Liver (tissue), 9 donors: ENCODE measurements around the gene MSGN1. TPM values are rescaled to one million over a fixed set of nuclear protein-coding genes. Genes with fewer than 3 reads are reported as not detected.

Experiments used
- DNase-seq: peaks from one replicate; pipeline ENCODE4 v3.0.0-alpha.2; 2017; ENCODE audit warnings: low spot score
- H3K27ac ChIP-seq, 2 donors: one replicate each; pipeline ENCODE4 v1.7.0; 2013; ENCODE audit warnings: inconsistent platforms in 2 of 2, low read length in 2 of 2, control low read depth in 1 of 2, low read depth in 1 of 2, mild to moderate bottlenecking in 1 of 2
- H3K27me3 ChIP-seq, 4 donors: one replicate each; pipeline versions ENCODE4 v1.6.1 to v1.7.0; 2013; ENCODE audit warnings: low read length in 3 of 4, inconsistent platforms in 1 of 4, mild to moderate bottlenecking in 1 of 4, moderate library complexity in 1 of 4; ENCODE audit not compliant: control insufficient read depth in 4 of 4, insufficient read depth in 4 of 4
- H3K36me3 ChIP-seq, 4 donors: one replicate each; pipeline versions ENCODE4 v1.6.1 to v1.7.0; 2013; ENCODE audit warnings: low read length in 3 of 4, mild to moderate bottlenecking in 3 of 4, low read depth in 1 of 4, moderate library complexity in 1 of 4; ENCODE audit not compliant: control insufficient read depth in 4 of 4, insufficient read depth in 3 of 4
- H3K4me1 ChIP-seq, 4 donors: one replicate each; pipeline versions ENCODE4 v1.6.1 to v1.7.0; 2013; ENCODE audit warnings: low read length in 3 of 4, mild to moderate bottlenecking in 3 of 4, moderate library complexity in 1 of 4; ENCODE audit not compliant: control insufficient read depth in 4 of 4, insufficient read depth in 4 of 4
- H3K4me3 ChIP-seq, 3 donors: one replicate each; pipeline versions ENCODE4 v1.6.1 to v1.7.0; 2013; ENCODE audit warnings: low read length in 3 of 3, control low read depth in 1 of 3, low read depth in 1 of 3, mild to moderate bottlenecking in 1 of 3
- H3K9ac ChIP-seq, 2 donors: one replicate each; pipeline ENCODE4 v1.7.0; 2013; ENCODE audit warnings: low read length in 2 of 2, mild to moderate bottlenecking in 2 of 2, moderate library complexity in 2 of 2, control low read depth in 1 of 2, low read depth in 1 of 2
- H3K9me3 ChIP-seq, 4 donors: one replicate each; pipeline versions ENCODE4 v1.6.1 to v1.7.0; 2013; ENCODE audit warnings: low read length in 3 of 4; ENCODE audit not compliant: control insufficient read depth in 4 of 4
- ATF3 ChIP-seq: IDR thresholded peaks from 2 replicates; pipeline ENCODE4 v1.6.1; 2016; ENCODE audit warnings: antibody characterized with exemption
- EGR1 ChIP-seq, 2 donors: IDR thresholded peaks; 2 replicates each; pipeline ENCODE4 v1.6.1; 2016 to 2018; ENCODE audit warnings: antibody characterized with exemption in 2 of 2, low read depth in 2 of 2
- FOXA1 ChIP-seq: IDR thresholded peaks from 2 replicates; pipeline ENCODE4 v1.6.1; 2016; ENCODE audit warnings: antibody characterized with exemption
- FOXA2 ChIP-seq: IDR thresholded peaks from 2 replicates; pipeline ENCODE4 v1.6.1; 2016; ENCODE audit warnings: antibody characterized with exemption
- GABPA ChIP-seq, 2 donors: IDR thresholded peaks in 1 of 2; conservative IDR thresholded peaks in 1 of 2; 2 replicates each; pipeline ENCODE4 v1.6.1; 2016; ENCODE audit warnings: antibody characterized with exemption in 2 of 2, mild to moderate bottlenecking in 1 of 2, moderate library complexity in 1 of 2
- HNF4A ChIP-seq, 2 donors: conservative IDR thresholded peaks; 2 replicates each; pipeline ENCODE4 v1.6.1; 2016; ENCODE audit warnings: antibody characterized with exemption in 2 of 2, mild to moderate bottlenecking in 2 of 2
- HNF4G ChIP-seq: IDR thresholded peaks from 2 replicates; pipeline ENCODE4 v1.6.1; 2016; ENCODE audit warnings: antibody characterized with exemption
- JUND ChIP-seq, 2 donors: IDR thresholded peaks; 2 replicates each; pipeline ENCODE4 v1.6.1; 2016; ENCODE audit warnings: antibody characterized with exemption in 2 of 2
- MAX ChIP-seq: IDR thresholded peaks from 2 replicates; pipeline ENCODE4 v1.6.1; 2016; ENCODE audit warnings: antibody characterized with exemption
- RAD21 ChIP-seq, 2 donors: IDR thresholded peaks; 2 replicates each; pipeline ENCODE4 v1.6.1; 2016; ENCODE audit warnings: antibody characterized with exemption in 2 of 2, mild to moderate bottlenecking in 2 of 2
- RXRA ChIP-seq, 2 donors: IDR thresholded peaks; 2 replicates each; pipeline ENCODE4 v1.6.1; 2017 to 2018; ENCODE audit warnings: antibody characterized with exemption in 2 of 2, mild to moderate bottlenecking in 1 of 2
- SP1 ChIP-seq: IDR thresholded peaks from 2 replicates; pipeline ENCODE4 v1.6.1; 2018; ENCODE audit warnings: antibody characterized with exemption, mild to moderate bottlenecking
- TAF1 ChIP-seq: conservative IDR thresholded peaks from 2 replicates; pipeline ENCODE4 v1.6.1; 2016; ENCODE audit warnings: antibody characterized with exemption, mild to moderate bottlenecking
- YY1 ChIP-seq: IDR thresholded peaks from 2 replicates; pipeline ENCODE4 v1.6.1; 2016; ENCODE audit warnings: antibody characterized with exemption, mild to moderate bottlenecking
- WGBS: extraction: QIAGEN DNeasy Blood & Tissue Kit; methylation state at CpG from one replicate; pipeline ENCODE4 v1.1.7; 2013; 5-methylcytosine and 5-hydroxymethylcytosine counted together
- polyA plus RNA-seq, 2 donors: library from polyadenylated mRNA; stranded (reverse) in 1 of 2; unstranded in 1 of 2; fragments of 200-250 nt in 1 of 2; fragments of >200 nt in 1 of 2; fragmentation: Nextera tagmentation in 1 of 2; extraction: Ambion mirVana in 1 of 2; gene quantifications; one replicate each; pipeline versions ENCODE4 v1.2.1 to v1.2.3, GENCODE V29; 2013 to 2015
- total RNA-seq, 2 donors: library from RNA; depleted of rRNA; stranded (reverse); fragments of >200 nt; gene quantifications; one replicate each; pipeline ENCODE4 v1.2.3, GENCODE V29; 2014
- TF ChIP-seq, protein P1 (sequence below): fragments of 150-350 bp; IDR thresholded peaks from 2 replicates; pipeline ENCODE4 v1.5.1; 2017; ENCODE audit warnings: improper control_type of control experiment, low read depth, low read length; ENCODE audit not compliant: missing input control
- TF ChIP-seq, protein P2 (sequence below): IDR thresholded peaks from 2 replicates; pipeline ENCODE4 v1.6.1; 2016; ENCODE audit warnings: antibody characterized with exemption, mild to moderate bottlenecking
- TF ChIP-seq, protein P3 (sequence below): IDR thresholded peaks from 2 replicates; pipeline ENCODE4 v1.6.1; 2016; ENCODE audit warnings: antibody characterized with exemption
- donor health status: healthy.
- donor health status: healthy.
- donor health status: healthy.
- donor health status: healthy.
- donor health status: healthy.

Gene MSGN1
- total and polyA plus RNA-seq, 4 donors, result not detected

- Histone ChIP-seq H3K36me3 (no peaks in the 10 kb centered on the region), H3K4me3 (no peak overlapping the region), H3K9me3 (no peaks in the 10 kb centered on the region), H3K9ac (no peak overlapping the region), H3K27ac (no peak overlapping the region), H3K4me1 (no peaks in the 10 kb centered on the region), H3K27me3 (peaks cover 0 to 3% (median 0%) of the 10 kb centered on the region in 4 donors)
- DNase-seq, result no peak
- no peak for TF ChIP-seq EGR1 (IDR thresholded peaks at IDR 0.05; ENCODE audit: low read depth in 2 of 2)
- TF ChIP-seq, protein P1, sequence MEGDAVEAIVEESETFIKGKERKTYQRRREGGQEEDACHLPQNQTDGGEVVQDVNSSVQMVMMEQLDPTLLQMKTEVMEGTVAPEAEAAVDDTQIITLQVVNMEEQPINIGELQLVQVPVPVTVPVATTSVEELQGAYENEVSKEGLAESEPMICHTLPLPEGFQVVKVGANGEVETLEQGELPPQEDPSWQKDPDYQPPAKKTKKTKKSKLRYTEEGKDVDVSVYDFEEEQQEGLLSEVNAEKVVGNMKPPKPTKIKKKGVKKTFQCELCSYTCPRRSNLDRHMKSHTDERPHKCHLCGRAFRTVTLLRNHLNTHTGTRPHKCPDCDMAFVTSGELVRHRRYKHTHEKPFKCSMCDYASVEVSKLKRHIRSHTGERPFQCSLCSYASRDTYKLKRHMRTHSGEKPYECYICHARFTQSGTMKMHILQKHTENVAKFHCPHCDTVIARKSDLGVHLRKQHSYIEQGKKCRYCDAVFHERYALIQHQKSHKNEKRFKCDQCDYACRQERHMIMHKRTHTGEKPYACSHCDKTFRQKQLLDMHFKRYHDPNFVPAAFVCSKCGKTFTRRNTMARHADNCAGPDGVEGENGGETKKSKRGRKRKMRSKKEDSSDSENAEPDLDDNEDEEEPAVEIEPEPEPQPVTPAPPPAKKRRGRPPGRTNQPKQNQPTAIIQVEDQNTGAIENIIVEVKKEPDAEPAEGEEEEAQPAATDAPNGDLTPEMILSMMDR, result no peak
- TF ChIP-seq JUND (IDR thresholded peaks at IDR 0.05), result no peak
- WGBS, result 76% methylated on average over 2 of the region's 2 CpGs
Measured at GRCh38 chr2:17843457-17843856, 27.2 kb downstream of the MSGN1 start.

- Histone ChIP-seq H3K27me3 (no peaks in the 10 kb centered on the region), H3K4me3 (no peak overlapping the region), H3K9me3 (no peaks in the 10 kb centered on the region), H3K9ac (no peak overlapping the region), H3K27ac (no peak overlapping the region), H3K4me1 (no peaks in the 10 kb centered on the region), H3K36me3 (no peaks in the 10 kb centered on the region)
- TF ChIP-seq GABPA (IDR thresholded peaks at IDR 0.05 in 1 of 2, conservative IDR thresholded peaks at IDR 0.05 in 1 of 2) (no peak), RXRA (IDR thresholded peaks at IDR 0.05) (no peak), HNF4A (conservative IDR thresholded peaks at IDR 0.05) (no peak), RAD21 (IDR thresholded peaks at IDR 0.05) (no peak), JUND (IDR thresholded peaks at IDR 0.05) (no peak), EGR1 (IDR thresholded peaks at IDR 0.05; ENCODE audit: low read depth in 2 of 2) (no peak), YY1 (no peak), HNF4G (no peak)
- TF ChIP-seq, protein P2, sequence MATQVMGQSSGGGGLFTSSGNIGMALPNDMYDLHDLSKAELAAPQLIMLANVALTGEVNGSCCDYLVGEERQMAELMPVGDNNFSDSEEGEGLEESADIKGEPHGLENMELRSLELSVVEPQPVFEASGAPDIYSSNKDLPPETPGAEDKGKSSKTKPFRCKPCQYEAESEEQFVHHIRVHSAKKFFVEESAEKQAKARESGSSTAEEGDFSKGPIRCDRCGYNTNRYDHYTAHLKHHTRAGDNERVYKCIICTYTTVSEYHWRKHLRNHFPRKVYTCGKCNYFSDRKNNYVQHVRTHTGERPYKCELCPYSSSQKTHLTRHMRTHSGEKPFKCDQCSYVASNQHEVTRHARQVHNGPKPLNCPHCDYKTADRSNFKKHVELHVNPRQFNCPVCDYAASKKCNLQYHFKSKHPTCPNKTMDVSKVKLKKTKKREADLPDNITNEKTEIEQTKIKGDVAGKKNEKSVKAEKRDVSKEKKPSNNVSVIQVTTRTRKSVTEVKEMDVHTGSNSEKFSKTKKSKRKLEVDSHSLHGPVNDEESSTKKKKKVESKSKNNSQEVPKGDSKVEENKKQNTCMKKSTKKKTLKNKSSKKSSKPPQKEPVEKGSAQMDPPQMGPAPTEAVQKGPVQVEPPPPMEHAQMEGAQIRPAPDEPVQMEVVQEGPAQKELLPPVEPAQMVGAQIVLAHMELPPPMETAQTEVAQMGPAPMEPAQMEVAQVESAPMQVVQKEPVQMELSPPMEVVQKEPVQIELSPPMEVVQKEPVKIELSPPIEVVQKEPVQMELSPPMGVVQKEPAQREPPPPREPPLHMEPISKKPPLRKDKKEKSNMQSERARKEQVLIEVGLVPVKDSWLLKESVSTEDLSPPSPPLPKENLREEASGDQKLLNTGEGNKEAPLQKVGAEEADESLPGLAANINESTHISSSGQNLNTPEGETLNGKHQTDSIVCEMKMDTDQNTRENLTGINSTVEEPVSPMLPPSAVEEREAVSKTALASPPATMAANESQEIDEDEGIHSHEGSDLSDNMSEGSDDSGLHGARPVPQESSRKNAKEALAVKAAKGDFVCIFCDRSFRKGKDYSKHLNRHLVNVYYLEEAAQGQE, result no peak
- 89% methylated on average over 7 of the region's 7 CpGs for WGBS
- no peak for DNase-seq
Measured at GRCh38 chr2:17845806-17846205, 29.5 kb downstream of the MSGN1 start.

DNA sequence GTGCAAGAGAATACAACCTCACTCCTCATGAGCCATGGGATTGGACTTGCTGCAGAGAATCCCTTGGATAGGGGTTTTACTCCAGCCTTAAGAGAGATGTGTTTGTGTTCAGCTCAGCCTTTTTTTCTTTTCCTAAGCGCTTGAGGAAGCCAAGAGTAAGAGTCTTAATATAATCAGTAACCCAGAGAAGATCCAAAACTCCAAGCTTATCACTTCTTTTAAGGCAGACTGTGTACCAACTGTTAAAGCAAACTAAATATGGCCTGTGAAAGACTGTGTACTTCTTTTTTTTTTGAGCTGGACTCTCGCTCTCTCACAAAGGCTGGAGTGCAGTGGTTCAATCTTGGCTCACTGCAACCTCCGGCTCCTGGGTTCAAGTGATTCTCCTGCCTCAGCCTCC, 30.4 kb downstream of the MSGN1 start:
- H3K27me3 ChIP-seq, result no peaks in the 10 kb centered on the region
- DNase-seq, result no peak
- no peak overlapping the region for H3K9ac ChIP-seq
- H3K4me3 ChIP-seq, result no peak overlapping the region
- 93% methylated on average over 3 of the region's 3 CpGs for WGBS
- no peaks in the 10 kb centered on the region for H3K9me3 ChIP-seq
- H3K36me3 ChIP-seq, result no peaks in the 10 kb centered on the region
- no peak overlapping the region for H3K27ac ChIP-seq
- H3K4me1 ChIP-seq, result no peaks in the 10 kb centered on the region
- TF ChIP-seq MAX (no peak), FOXA2 (no peak), FOXA1 (no peak), TAF1 (no peak), RXRA (IDR thresholded peaks at IDR 0.05) (no peak), HNF4A (conservative IDR thresholded peaks at IDR 0.05) (no peak), YY1 (no peak), EGR1 (IDR thresholded peaks at IDR 0.05; ENCODE audit: low read depth in 2 of 2) (no peak), SP1 (no peak), ATF3 (no peak)
- TF ChIP-seq, protein P1, result no peak
- TF ChIP-seq, protein P3, sequence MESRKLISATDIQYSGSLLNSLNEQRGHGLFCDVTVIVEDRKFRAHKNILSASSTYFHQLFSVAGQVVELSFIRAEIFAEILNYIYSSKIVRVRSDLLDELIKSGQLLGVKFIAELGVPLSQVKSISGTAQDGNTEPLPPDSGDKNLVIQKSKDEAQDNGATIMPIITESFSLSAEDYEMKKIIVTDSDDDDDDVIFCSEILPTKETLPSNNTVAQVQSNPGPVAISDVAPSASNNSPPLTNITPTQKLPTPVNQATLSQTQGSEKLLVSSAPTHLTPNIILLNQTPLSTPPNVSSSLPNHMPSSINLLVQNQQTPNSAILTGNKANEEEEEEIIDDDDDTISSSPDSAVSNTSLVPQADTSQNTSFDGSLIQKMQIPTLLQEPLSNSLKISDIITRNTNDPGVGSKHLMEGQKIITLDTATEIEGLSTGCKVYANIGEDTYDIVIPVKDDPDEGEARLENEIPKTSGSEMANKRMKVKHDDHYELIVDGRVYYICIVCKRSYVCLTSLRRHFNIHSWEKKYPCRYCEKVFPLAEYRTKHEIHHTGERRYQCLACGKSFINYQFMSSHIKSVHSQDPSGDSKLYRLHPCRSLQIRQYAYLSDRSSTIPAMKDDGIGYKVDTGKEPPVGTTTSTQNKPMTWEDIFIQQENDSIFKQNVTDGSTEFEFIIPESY, result no peak
